ENCODE data around the gene MAMLD1. TPM values are rescaled to one million over a fixed set of nuclear protein-coding genes. Genes with fewer than 3 reads are reported as not detected.

MAMLD1 gene
- total RNA-seq, 1 donor, result 3.3 TPM

DNA sequence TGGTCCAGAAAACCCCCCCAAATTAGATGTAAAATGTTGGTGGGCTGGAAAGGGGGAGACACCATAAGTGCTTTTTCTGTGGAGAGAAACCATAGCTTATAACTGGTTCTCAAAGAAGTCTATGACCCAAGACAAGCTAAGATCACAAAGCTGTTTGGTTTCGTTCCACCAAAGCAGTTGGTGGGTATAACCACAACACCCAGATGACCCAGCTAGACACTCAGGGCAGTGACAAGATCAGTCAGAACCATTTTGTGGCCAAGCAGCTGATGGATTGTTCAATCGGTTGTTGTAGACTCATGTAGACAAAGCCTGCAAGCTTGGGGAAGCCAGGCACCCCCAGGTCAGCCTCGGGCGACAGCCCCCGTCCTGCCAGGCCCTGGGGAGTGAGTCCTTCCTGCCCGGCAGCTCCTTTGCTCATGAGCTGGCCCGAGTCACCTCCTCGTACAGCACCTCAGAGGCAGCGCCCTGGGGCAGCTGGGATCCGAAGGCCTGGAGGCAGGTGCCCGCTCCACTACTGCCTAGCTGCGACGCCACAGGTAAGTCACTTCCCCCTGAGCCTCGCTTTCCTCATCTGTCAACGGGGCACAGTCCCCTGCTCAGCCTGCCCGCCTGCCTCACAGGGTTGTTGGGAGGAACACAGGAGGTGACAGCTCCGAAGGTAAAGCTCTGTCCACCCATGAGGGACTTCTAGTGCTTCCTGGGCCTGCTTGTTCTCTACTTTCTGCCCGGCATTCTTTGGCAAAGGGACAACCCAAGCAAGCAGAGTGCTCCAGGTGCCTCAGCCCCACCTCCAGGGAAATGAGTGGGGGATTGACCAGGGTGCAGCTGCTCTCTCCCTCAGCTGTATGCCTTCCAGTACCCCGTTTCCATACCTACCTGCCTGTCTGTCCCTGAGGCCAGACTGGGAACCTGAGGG, 140.1 kb downstream of the MAMLD1 start:
- TF ChIP-seq, protein P1, sequence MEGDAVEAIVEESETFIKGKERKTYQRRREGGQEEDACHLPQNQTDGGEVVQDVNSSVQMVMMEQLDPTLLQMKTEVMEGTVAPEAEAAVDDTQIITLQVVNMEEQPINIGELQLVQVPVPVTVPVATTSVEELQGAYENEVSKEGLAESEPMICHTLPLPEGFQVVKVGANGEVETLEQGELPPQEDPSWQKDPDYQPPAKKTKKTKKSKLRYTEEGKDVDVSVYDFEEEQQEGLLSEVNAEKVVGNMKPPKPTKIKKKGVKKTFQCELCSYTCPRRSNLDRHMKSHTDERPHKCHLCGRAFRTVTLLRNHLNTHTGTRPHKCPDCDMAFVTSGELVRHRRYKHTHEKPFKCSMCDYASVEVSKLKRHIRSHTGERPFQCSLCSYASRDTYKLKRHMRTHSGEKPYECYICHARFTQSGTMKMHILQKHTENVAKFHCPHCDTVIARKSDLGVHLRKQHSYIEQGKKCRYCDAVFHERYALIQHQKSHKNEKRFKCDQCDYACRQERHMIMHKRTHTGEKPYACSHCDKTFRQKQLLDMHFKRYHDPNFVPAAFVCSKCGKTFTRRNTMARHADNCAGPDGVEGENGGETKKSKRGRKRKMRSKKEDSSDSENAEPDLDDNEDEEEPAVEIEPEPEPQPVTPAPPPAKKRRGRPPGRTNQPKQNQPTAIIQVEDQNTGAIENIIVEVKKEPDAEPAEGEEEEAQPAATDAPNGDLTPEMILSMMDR (IDR thresholded peaks at IDR 0.05; ENCODE audit: extremely low read depth, low read depth, low read length), result no peak
- peaks cover under 1% of the 10 kb centered on the region for H3K4me1 ChIP-seq (ENCODE audit: insufficient read depth, low read length)
- no peak for DNase-seq (ENCODE audit: insufficient read length, low spot score, missing footprints)
- H3K9me3 ChIP-seq (ENCODE audit: low read depth, low read length), result no peaks in the 10 kb centered on the region
- no peak overlapping the region for H3K4me3 ChIP-seq (ENCODE audit: insufficient read depth, low read length)
- peaks cover 3% of the 10 kb centered on the region for H3K27me3 ChIP-seq (ENCODE audit: insufficient read depth, low read length)
- H3K4me2 ChIP-seq (ENCODE audit: insufficient read depth, low read length), result no peak overlapping the region
- no peak overlapping the region for H3K27ac ChIP-seq (ENCODE audit: low read depth, low read length)
- no peak overlapping the region for H2AFZ ChIP-seq (ENCODE audit: low read length)
- no peaks in the 10 kb centered on the region for H3K79me2 ChIP-seq (ENCODE audit: insufficient read depth, low read length)
- H3K36me3 ChIP-seq (ENCODE audit: insufficient read depth, low read length), result no peaks in the 10 kb centered on the region
- peaks cover 2% of the 10 kb centered on the region for H4K20me1 ChIP-seq (ENCODE audit: insufficient read depth, low read length)

DNA sequence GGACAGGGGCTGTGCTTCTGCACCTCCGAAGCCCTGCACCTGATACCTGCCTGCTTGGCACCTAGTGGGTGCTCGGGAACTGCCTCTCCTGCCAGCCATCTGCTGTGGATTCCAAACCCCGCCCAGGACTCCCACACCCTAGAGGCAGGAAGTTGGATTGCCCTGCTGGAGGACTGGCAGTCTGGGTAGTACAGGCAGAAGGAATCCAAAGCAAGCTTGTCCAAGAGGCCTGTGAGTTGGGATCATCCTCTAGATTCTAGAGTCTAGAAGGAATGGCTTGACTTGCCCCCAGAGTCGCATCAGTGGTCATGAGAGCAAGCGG, 140.7 kb downstream of the MAMLD1 start:
- no peaks in the 10 kb centered on the region for H3K9me3 ChIP-seq (ENCODE audit: low read depth, low read length)
- no peaks in the 10 kb centered on the region for H3K36me3 ChIP-seq (ENCODE audit: insufficient read depth, low read length)
- no peaks in the 10 kb centered on the region for H3K79me2 ChIP-seq (ENCODE audit: insufficient read depth, low read length)
- TF ChIP-seq, protein P1 (IDR thresholded peaks at IDR 0.05; ENCODE audit: extremely low read depth, low read depth, low read length), result no peak
- no peak for DNase-seq (ENCODE audit: insufficient read length, low spot score, missing footprints)
- no peak overlapping the region for H3K4me2 ChIP-seq (ENCODE audit: insufficient read depth, low read length)
- H3K27ac ChIP-seq (ENCODE audit: low read depth, low read length), result no peak overlapping the region
- peaks cover 2% of the 10 kb centered on the region for H4K20me1 ChIP-seq (ENCODE audit: insufficient read depth, low read length)
- H3K4me1 ChIP-seq (ENCODE audit: insufficient read depth, low read length), result peaks cover 2% of the 10 kb centered on the region
- H2AFZ ChIP-seq (ENCODE audit: low read length), result no peak overlapping the region
- H3K27me3 ChIP-seq (ENCODE audit: insufficient read depth, low read length), result peaks cover 3% of the 10 kb centered on the region
- no peak overlapping the region for H3K4me3 ChIP-seq (ENCODE audit: insufficient read depth, low read length)

DNA sequence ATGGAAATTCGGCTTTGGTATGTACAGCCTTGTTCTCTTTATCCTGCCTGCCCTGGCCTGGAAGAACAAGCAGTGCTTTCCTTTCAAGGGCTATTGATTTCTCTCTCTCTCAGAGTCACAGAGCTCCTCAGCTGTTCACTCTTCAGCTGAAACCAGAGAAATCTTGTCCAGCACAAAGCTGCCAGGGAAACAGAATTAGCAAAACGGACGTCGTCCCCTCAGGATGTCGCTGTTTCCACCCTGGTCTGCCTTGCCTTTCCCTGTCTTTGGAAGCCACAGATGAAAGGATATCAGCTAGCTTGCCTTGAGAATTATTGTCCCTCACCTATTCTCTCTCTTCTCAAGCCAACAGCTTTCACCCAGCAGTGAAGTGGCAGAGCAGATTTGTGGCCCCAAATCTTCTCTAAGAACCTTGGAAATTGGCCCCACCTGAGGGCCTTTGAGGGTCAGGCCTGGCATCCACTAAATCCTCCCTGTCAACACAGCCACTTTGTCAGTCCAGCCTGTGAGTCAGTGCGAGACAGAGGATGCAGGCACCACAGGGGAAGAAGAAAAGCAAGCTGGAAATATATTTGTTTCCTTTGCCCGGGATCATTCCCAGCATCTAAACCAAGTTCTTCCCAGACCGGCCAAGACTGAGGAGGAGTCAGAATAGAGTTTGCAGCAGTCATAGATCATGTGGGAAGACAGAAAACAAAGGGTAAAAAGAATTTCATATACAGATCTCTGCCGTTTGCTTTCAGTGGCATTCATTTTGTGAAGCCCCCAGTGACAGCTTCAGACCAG, 141.5 kb downstream of the MAMLD1 start:
- peak overlapping the region; percentile 17 for H3K27ac ChIP-seq (ENCODE audit: low read depth, low read length)

More for the DNA sequence above, 141.5 kb downstream of the MAMLD1 start:
- no peak overlapping the region for H3K4me3 ChIP-seq (ENCODE audit: insufficient read depth, low read length)
- no peaks in the 10 kb centered on the region for H3K79me2 ChIP-seq (ENCODE audit: insufficient read depth, low read length)
- TF ChIP-seq, protein P1 (IDR thresholded peaks at IDR 0.05; ENCODE audit: extremely low read depth, low read depth, low read length), result no peak
- no peaks in the 10 kb centered on the region for H3K9me3 ChIP-seq (ENCODE audit: low read depth, low read length)
- no peaks in the 10 kb centered on the region for H3K36me3 ChIP-seq (ENCODE audit: insufficient read depth, low read length)
- no peak overlapping the region for H3K4me2 ChIP-seq (ENCODE audit: insufficient read depth, low read length)
- H4K20me1 ChIP-seq (ENCODE audit: insufficient read depth, low read length), result peaks cover 2% of the 10 kb centered on the region
- H3K4me1 ChIP-seq (ENCODE audit: insufficient read depth, low read length), result peaks cover 2% of the 10 kb centered on the region
- H2AFZ ChIP-seq (ENCODE audit: low read length), result no peak overlapping the region
- peaks cover 3% of the 10 kb centered on the region for H3K27me3 ChIP-seq (ENCODE audit: insufficient read depth, low read length)
- DNase-seq (ENCODE audit: insufficient read length, low spot score, missing footprints), result peak; percentile 86

Measured in osteoblast (primary cell).